ENCODE results near the gene TCP11L1.
"Not testable (repeated sequence)": the region's sequence is repeated elsewhere in the genome, so short reads cannot be mapped to it uniquely, and the experiment has no call there.

TCP11L1 gene

DNA sequence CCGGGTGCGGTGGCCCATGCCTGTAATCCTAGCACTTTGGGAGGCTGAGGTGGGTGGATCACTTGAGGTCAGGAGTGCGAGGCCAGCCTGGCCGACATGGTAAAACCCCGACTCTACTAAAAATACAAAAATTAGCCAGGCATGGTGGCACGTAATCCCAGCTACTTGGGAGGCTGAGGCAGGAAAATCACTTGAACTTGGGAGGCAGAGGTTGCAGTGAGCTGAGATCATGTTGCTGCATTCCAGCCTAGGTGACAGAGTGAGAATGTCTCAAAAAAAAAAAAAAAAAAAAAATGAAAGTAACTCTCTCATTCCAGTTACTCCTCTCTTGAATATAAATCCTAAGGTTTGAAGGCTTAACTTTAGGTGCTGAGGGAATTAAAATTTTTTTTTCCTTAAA, 10.2 kb upstream of the TCP11L1 start:
- not testable (repeated sequence) for DNase-seq (ENCODE audit: low spot score)

DNA sequence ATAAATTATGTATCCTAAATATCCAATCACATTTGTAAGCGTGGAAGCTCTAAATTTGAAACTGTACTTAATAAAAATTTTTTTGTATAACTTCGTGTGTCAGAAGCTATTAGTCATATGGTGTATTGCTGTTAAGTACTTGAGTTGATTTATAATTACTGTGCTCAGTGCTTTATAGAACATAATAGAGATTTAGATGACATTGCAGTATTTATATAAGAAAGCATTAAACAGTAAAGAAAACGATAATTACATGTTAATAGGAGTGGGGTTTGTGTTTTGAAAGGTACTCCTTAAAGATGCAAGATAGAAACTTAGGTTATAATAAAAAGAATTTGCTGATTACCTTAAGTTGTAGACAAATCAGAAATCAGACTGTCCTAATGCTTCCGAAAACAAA, 5.9 kb upstream of the TCP11L1 start:
- DNase-seq (ENCODE audit: low spot score) = no peak

GRCh38 chr11:33035011-33035410, 4.4 kb upstream of the TCP11L1 start:
- no peak for DNase-seq (ENCODE audit: low spot score)

DNA sequence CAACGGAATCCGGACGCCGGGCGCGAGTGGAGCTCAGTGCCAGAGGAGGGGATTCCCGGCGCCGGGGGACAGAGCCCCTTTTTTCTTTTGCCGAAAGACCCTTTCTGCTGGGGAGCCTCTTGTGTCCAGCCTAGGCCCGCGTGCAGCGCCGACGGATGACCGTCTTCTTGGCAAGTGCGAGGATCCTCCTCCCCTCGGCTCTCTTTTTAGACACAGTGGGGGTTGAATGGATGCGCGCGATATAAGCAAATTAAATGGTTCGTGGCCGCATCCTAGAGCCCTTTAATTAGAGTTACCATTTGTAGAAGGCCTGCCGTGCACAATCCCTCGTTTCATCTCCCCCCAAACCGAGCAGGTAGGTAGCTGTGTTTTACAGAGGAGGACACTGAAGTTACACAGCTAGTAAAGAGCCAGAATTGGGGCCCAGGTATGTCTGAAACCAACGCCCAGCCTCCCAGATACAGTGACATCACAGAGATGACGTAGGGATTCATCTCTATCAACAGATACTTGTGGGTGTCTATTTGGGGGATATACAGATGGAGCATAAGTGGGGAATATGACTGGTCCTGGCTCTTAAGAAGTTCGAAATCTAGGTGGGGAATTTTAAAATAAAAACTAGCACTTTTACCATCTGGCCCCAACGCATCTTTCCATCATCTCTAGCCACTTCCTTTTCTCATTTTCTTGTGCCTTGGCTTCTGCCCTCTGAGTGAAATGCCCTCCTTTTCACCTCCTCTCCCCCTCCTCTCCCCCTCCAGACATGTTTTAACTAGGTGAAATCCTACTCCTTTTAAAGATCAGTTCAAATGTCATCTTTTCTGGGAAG, 875 bp downstream of the TCP11L1 start:
- DNase-seq (ENCODE audit: low spot score) = peak; percentile 73

DNA sequence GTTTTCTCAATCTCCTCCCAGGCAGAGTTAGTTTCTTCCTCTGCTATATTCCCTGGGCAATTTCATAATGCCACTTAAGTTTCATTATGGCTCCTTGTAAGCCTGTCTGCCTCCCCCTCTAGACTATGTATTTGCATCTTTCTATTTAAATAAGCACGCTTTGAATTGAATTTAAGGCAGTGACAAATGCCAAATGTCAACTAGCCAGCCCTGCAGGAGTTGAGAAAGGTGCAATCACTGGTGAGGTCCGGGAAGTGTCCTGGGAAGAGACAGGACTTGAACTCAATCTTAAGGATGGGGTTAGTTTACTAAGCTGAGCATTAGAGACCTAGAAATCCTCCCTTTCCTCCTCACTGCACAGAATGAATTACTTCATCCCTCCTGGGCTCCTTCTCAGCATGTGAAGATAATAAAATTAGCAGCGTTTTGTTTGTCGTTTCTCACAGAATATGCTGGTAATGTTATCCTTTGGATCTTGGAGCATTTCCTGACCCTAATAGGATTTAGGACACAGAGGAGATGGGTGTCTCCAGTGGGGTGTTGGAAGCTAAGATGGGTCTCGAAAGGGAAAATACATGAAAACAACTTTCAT, 1.6 kb downstream of the TCP11L1 start:
- DNase-seq (ENCODE audit: low spot score) = peak; percentile 46

DNA sequence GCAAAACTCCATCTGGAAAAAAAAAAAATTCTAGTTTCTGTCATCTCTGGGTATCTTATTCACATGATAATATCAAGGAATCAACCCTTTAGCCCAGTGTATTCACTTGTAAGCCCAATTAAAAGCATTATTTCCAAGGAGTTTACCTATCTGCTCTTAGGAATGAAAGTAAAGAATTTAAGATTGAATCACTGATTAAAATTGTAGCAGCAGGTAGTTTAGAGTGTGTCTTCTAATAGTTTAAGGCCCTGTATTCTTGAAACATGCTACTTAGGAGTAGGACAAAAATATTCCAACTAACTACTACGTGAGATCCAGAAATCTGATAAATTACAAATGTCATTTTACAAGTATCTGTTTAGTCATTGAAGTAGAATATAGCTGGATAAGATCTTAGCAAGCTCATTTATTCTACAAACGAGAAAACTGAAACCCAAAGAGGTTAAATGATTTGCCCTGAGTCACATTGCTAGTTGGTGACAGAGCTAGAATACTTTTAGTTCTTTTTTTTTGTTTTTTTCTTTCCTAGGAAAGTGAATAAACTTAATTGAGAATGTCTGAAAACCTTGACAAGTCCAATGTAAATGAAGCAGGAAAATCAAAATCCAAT, 4.0 kb downstream of the TCP11L1 start:
- DNase-seq (ENCODE audit: low spot score) = no peak

GRCh38 chr11:33044285-33044756, 4.9 kb downstream of the TCP11L1 start:
- DNase-seq (ENCODE audit: low spot score) = no peak

DNA sequence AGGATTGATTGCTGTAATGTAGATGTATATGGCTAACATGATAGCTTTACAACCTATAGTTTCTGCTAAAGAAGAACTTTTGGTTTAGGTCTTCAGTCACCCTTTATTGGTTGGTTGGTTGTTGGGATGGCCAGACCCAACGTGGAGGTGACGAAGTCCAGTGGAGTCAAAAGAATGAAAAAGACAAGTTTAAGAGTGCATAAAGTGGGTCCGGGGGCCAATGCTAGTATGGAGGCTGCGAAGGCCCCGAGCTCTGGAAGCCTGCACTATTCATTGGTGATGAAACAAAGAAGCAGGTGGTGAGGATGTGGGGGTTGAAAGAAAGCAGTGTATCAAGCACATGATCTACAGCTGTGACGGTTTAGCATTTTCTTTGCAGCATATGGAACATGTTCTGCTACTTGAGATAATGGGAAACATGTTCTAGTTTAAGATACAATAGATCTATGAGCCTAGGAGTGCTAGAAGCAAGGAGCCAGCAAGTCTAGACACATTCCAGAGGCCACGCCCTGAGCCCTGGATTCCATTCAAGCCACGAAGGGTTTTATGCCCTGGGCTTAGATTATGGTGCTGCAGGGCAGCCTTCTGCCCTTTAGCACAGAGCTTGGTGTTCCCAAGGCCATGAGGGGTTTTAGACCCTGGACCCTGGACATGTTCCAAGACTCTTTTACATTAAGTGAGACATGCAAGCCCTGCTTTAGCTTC, 6.3 kb downstream of the TCP11L1 start:
- no peak for DNase-seq (ENCODE audit: low spot score)

- not testable (repeated sequence) for DNase-seq (ENCODE audit: low spot score)
Observed at GRCh38 chr11:33048701-33049100, 9.3 kb downstream of the TCP11L1 start.

DNA sequence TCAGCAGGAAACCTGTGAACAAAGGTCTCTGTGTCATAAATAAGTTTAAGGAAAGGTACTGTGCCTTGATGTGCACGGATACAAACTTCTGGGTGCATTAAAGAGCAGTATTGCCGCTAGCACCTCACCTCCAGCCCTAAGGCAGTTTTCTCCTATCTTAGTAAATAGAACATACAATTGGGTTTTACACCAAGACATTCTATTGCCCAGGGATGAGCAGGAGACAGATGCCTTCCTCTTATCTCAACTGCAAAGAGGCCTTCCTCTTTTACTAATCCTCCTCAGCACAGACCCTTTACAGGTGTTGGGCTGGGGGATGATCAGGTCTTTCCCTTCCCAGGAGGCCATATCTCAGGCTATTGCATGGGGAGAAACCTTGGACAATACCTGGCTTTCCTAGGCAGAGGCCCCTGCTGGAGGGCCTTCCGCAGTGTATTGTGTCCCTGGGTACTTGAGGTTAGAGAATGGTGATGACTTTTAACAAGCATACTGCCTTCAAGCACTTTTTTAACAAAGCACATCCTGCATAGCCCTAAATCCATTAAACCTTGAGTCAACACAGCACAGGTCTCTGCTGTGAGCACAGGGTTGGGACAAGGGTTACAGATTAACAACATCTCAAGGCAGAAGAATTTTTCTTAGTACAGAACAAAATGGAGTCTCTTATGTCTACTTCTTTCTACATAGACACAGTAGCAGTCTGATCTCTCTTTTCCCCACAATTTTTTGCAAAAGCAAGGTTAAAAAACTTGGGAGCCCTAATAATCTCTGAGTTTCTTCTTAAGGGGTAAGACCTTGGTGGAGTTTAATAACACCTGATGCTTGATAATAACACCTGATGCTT, 10.4 kb downstream of the TCP11L1 start:
- DNase-seq (ENCODE audit: low spot score) = not testable (repeated sequence)

DNA sequence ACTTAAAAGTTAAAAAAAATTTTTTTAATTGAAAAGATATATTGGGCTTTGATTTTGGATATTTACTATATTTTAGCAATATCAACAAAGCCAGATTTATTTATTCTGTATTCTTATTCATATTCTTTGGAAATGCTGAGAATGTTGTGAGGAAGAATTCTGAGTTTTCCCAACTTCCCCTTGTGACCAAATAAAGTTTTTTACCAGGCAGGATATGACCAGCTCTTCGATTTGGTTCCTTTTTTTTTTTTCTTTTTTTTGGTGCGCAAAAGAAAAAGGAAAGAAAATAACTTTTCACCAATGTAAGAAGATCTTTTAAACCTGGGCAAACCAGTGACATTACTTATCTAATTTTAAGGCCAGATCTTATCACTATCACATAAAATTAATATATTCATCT, 12.9 kb downstream of the TCP11L1 start:
- no peak for DNase-seq (ENCODE audit: low spot score)

DNA sequence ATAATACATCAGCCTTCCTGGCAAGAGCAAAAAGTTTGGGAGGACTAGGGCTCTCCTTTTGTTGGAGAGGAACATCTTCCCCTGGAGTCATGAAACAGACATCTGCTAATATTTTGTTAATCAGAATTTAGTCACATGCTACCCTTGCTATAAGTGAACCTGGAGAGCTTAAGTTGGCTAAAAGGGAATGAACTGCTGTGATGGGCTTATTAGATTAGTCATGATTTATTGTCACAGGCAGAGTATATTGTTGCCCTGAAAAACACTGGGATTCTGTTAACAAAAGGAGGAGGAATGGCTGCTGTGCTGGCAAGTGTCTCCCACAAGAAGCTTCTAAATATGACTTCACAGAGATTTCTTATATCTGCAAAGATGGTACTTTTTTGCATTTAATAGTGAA, 16.0 kb downstream of the TCP11L1 start:
- DNase-seq (ENCODE audit: low spot score) = no peak

DNA sequence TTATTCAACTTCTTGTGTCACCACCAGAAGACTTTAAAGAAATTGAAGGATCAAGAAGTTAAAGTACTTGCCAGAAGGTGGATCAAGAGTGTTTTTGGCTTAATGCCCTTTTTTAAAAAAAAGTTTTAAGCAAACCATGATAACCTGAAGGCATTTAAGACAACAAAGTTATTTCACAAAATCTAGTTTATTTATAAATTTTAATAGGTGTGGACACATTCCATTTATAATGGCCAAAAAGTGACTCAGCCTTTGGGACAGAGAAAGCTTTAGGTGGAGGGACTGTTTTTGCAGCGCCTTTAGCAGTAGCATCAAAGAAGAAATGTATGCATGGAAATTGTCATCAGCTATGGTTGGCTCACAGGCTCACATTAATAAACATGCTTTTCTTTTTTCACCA, 17.9 kb downstream of the TCP11L1 start:
- DNase-seq (ENCODE audit: low spot score) = no peak

- DNase-seq (ENCODE audit: low spot score) = no peak
Observed at GRCh38 chr11:33059331-33060007, 20.1 kb downstream of the TCP11L1 start.

- no peak for DNase-seq (ENCODE audit: low spot score)
Observed at GRCh38 chr11:33060271-33060670, 20.9 kb downstream of the TCP11L1 start.

DNA sequence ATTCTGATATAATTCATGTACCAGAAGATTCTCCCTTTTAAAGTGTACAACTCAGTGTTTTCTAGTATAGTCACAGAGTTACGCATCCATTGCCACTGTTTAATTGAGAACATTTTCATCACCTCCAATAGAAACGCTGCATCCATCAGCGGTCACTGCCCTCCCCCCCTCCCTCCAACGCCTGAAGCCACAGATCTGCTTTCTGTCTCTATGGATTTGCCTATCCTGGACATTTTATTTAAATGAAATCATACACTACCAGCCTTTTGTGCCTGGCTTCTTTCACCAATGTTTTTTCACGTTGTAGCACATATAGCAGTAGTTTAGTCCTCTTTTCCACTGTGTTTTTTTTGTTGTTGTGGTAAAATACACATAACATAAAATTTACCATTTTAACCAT, 22.8 kb downstream of the TCP11L1 start:
- no peak for DNase-seq (ENCODE audit: low spot score)

- no peak for DNase-seq (ENCODE audit: low spot score)
Observed at GRCh38 chr11:33063326-33063881, 24.0 kb downstream of the TCP11L1 start.

DNA sequence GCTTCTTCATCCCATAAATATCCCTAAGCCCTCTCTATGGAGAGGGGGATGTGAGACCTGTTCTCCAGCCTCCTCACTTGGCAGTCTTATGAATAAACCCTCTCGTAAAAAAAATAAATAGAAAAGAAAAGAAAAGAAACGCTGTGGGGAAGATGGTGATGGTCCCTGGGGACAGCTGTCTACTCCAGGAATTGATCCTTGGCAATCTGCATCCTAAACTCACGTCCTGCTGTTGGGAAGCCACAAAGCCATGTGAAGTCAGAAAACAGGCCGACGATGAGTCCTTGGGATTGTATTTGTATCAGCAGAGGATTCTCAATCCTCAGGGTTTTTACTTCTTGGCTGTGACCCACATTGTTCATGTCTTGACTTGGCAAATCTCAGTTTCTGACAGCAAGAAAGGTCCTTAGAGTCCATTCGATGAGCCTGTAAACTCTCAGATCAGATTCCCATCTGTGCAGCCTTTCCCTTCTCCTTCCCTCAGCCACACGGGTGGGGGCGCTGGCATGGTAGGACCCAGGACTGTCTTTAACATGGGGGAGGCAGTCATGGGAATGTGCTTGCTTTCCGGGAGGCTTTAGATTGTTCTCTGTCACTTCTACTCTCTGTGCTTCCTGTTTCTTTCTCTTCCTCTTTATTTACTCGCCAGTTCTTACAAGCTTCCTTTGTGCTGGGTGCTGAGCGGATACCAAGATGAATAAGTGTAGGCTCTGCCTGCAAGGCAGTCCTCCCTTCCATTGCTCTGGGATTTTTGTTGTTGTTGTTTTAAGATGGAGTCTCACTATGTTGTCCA, 24.9 kb downstream of the TCP11L1 start:
- peak; percentile 6 for DNase-seq (ENCODE audit: low spot score)

- DNase-seq (ENCODE audit: low spot score) = no peak
Observed at GRCh38 chr11:33064866-33065265, 25.5 kb downstream of the TCP11L1 start.
